ENCODE measurements around the gene ARID3B.

GRCh38 chr15:74633781-74634180 lies 92.8 kb downstream of the ARID3B start:
- TF ChIP-seq CTCF (IDR thresholded peaks at IDR 0.05) (no peak), POLR2A (IDR thresholded peaks at IDR 0.05) (no peak)

Data from adrenal gland (tissue), 5 donors.